ENCODE measurements around the gene DYNLL2.
A peak's percentile ranks its signal among the peaks of the same experiment; 100 is the strongest.
"Not testable (repeated sequence)": the region's sequence is repeated elsewhere in the genome, so short reads cannot be mapped to it uniquely, and the experiment has no call there.

The DYNLL2 gene

DNA sequence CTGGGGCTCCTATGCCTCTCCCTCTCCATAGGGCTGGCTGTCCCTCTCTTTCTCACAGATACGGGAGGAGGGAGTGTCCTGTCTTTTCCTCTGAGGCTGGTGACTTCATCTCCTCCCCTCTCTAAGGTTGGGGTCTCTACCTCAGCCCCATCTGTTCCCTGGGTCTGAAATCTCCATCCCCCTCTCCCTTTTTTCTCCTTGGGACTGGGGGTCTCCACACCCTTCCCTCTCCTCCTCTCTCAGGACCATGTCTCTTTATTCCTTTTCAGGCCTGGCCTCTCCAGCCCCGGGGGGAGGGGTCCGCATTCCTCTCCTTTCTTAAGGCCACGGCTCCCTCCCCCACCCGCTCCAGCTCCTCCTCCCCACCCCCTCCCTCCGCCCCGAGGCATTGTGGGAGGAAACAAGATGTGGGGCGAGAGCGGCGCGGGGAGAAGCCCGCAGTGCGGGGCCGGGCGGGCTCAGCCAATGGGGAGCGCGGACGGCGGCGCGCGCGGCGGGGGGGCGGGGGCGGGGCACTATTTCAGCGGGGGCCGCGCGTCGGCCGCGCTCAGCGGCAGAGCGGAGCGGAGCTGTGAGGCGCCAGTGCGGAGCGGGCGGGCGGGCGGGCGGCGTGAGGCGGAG, at the start of gene DYNLL2:
Gene DYNLL2 (plus strand): TSS at position 550 of the 621 bp plus-strand sequence. CDS start 3,672 bp downstream, outside the sequence.
- peak; percentile 84 to 89 for DNase-seq (ENCODE audit: low read depth in 2 of 2)

DNA sequence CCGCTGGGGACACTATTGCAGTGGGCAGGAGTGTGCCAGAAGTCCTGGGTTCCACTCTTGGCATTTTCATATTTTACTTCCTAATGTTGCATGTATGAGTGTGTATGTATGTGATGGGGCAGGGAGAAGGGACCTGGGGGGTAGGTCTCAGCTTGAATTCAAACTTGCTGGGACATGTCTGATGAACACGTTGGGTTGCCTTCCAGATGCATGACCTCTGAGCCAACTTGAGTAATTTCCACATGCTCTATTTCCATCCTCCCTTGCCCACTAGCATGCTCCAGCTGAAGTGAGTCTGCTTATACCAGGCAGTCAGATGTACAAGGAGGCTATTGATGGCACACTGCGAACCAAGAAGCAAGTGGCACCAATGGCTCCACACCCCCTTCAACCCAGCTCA, 43.2 kb upstream of the DYNLL2 start:
- DNase-seq (ENCODE audit: low read depth in 2 of 2), result no peak

DNA sequence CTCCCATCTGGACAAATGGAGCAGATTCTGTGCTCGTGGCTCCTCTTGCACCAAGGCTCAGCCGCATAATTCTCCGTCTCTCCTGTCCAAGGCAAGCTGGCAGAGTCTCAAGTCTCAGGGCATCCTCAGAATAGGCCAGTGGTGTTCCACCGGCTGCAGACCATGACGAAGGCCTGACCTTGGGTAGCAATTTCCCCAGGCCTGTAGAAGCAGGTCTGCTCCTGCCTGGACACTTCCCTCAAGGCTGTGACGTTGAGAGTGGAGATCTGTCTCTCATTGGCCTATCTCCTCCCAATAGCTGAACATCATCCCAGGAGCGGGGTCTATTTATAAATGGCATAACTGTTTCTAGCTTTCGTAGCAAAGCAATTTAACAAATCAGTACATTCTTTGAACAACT, 42.8 kb upstream of the DYNLL2 start:
- DNase-seq (ENCODE audit: low read depth in 2 of 2), result no peak

DNA sequence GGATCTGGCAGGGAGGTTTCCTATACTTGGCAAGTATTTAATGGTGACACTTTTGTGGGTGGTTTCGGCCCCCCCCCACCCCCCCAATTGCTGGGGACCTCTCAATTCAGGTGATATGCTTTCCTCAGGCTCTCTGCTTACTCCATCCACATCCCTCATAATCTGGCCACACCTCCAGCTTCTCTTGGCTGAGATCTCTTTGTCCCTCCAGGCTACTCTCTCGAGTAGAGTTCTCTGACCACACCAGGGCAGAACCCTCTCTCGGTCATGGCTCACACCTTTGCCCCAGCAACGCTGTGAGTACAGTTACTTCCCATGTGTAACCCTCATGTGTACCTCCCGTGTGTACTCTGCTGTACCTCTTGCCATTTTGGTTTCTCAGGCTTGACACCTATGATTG, 42.1 kb upstream of the DYNLL2 start:
- no peak for DNase-seq (ENCODE audit: low read depth in 2 of 2)

DNA sequence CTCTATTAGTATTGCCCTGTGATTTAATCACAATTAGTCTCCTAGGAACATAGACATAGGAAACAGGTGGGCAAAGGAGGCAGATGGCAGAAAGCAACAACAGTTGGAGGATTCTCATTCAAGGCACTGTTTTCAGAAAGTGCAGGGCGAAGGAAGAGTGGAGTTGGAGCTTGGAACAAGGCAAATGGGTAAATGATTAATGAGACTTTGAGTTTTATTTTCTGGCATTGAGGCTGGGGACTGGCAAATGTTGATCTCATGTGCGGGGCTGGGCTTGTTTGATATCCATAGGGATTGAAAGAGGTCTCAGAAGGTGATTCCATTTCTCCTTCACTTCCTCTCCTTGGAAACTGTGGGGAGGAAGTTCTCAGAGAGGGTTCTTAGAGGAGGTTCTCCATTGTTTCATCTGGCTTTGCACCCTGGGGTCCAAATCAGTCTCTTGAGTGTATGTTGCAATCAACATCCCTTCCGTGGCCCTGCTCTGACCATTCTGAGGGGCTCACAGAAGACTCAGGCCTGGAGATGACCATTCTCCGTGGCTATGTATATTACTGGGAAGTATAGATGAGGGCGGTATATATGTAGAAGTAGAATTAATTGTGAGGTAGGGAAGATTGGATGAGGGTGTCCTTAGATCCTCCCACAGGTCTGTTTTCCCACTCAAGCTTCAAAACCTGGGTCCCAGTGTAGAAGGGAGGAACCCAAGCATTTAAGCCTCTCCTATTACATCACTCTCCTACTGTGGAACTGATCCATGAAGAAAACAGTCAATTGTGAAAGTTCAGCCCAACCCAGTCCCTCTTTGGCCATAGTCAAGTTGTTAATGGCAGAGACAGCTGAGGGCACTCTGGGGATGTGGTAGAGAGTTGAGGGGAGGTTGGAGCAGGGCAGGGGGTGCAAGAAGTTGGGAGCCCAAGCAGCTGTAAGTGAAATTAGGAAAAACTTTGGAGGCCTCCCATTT, 39.7 kb upstream of the DYNLL2 start:
- DNase-seq (ENCODE audit: low read depth in 2 of 2), result no peak

DNA sequence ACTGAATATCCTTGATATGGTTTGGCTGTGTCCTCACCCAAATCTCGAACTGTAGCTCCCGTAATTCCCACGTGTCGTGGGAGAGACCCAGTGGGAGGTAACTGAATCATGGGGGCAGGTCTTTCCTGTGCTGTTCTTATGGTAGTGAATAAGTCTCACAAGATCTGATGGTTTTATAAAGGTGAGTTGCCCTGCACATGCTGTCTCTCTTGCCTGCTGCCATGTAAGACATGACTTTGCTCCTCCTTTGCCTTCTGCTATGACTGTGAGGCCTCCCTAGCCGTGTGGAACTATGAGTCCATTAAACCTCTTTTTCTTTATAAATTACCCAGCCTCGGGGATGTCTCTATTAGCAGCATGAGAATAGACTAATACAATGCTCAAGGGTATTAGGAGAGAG, 39.0 kb upstream of the DYNLL2 start:
- not testable (repeated sequence) for DNase-seq (ENCODE audit: low read depth in 2 of 2)

DNA sequence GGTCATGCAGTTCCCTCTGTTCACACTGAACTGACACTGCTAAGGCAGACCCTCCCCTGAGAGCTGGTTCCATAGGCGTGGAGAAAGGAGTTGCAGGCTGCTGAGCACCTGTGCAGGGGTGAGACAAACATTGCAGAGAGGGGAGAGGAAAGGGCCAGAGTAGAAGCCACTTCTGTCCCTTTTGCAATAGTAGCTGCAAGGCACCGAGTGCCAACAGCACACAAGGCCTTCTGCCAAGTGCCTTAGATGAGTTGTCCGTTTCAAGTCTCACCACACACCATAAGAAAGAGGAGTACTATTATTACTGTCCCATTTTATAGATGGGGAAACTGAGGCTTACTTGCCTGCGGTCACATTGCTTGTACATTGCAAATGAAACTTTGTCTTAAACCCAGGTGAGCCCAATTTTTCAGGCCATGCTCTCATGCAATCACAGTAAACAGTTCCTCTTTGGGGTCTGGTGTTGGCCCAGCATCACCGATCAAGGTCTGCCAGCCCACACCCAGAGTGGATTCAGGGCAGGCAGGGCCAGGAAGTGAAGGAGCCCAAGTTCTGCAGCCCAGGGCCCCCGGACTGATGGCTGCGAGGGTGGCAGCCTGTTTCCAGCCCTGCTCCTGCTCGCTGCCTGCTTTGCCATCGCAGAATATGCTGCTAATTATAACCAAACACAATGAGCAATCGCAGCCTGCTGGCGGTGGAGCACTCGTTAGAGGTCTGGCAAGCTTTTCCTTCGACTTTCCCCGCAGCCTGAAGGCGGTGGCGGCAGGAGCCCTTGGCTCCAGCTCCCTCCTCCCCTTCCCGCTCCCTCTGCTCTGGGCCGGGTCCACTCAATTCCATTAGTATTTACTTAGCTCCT, 36.8 kb upstream of the DYNLL2 start:
- DNase-seq (ENCODE audit: low read depth in 2 of 2), result no peak

DNA sequence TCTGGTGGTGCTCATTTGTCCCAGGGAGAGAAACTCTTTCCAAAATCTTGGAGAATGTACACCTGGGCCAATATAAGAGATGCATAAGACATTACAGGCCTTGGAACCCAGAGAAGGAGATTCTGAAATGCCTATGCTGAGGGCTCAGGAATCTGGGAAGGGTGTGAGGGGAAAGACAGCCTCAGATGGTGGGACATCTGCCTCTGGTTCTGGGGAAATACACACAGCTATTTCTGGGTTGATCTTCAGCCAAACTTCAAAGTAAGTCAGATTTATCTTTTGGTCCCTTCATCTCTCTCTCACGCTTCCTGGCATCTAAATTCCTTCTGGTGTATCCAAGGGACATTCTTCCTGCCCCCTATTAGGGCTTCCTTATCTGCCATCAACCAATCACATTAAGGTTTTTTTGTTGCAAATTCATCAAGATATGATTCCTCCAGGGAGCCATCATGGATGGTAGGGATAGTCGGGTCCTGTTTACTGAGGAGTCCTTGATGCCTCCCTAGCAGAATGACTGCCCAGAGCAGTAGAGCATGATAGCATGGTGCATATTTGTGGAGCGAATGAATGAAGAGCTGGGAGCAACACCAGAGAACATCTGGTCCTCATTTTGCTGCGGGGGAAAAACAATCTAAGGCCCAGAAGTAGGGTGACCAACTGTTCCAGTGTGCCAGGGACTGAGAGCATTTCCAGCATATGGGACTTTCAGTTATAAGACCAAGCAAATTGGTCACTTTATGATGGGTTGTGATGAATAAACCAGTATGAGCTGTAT, 35.7 kb upstream of the DYNLL2 start:
- no peak for DNase-seq (ENCODE audit: low read depth in 2 of 2)

DNA sequence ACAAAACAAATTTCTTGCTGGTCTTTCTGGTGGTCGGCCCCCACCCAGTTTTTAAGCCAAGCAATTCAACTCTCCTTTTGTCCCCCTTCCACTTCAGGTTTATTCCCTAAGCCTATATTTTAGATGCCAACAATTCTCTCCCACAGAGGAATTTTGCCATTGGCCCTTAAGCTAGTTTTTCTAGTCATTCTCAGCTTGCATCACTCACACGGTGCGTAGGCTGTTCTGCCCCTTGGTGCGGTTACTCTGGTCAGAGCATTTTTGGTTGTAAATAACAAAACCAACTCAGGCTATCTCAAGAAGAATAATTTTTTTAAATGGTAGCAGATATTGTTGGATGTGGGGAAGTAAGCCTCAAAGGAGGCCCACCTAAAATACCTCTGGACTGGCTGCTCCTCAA, 33.7 kb upstream of the DYNLL2 start:
- no peak for DNase-seq (ENCODE audit: low read depth in 2 of 2)

DNA sequence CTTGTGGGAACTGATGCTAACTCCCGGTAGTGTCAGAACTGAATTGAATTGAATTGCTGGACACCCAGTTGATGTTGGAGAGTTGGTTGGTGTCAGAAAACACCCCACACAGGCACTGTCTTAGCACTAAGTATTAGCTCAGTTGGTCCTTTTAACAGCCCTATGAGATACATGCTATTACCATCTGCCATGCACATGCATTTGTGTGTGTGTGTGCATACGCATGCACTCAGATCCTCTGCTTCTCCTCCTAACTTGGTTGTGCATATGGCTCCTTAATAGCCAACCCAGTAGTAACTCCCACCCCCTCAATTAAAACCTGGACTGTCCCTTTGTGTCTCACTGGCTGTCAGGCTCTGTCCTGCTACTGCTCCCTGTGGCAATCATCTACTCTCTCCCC, 32.3 kb upstream of the DYNLL2 start:
- DNase-seq (ENCODE audit: low read depth in 2 of 2), result no peak

DNA sequence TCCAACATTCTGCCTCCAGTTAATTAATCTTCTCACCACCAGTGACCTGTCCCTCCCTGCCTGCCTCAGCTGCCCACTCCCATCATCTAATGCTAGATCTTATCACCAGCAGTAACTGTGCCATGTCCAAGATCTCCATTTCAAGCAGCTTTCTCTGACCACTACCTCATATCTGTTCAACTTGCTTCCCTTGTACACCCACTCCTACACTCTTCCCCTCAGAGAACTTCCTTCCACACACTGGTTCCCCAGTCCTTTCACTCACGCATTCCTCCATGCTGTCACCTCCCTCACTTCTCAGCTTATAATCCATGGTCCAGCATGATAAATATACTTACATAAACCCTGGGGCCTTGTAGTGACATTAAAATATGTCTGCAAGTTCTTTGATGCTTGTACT, 31.8 kb upstream of the DYNLL2 start:
- no peak for DNase-seq (ENCODE audit: low read depth in 2 of 2)

DNA sequence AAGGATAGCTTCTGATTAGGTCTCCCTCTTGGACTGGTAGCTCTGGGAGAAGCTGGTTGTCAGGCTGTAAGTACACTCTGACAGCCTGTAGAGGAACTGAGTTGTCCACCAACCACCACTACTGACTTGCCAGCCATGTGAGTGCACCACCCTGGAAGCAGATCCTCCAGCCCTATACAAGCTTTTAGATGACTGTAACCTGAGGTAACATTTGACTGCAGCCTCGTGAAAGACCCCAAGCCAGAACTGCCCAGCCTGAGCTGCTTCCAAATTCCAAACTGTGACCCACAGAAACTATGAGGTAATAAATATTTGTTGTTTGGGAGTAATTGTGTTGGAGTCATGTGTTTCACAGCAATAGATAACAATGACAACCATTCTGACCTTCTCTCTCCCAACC, 30.8 kb upstream of the DYNLL2 start:
- DNase-seq (ENCODE audit: low read depth in 2 of 2), result no peak

DNA sequence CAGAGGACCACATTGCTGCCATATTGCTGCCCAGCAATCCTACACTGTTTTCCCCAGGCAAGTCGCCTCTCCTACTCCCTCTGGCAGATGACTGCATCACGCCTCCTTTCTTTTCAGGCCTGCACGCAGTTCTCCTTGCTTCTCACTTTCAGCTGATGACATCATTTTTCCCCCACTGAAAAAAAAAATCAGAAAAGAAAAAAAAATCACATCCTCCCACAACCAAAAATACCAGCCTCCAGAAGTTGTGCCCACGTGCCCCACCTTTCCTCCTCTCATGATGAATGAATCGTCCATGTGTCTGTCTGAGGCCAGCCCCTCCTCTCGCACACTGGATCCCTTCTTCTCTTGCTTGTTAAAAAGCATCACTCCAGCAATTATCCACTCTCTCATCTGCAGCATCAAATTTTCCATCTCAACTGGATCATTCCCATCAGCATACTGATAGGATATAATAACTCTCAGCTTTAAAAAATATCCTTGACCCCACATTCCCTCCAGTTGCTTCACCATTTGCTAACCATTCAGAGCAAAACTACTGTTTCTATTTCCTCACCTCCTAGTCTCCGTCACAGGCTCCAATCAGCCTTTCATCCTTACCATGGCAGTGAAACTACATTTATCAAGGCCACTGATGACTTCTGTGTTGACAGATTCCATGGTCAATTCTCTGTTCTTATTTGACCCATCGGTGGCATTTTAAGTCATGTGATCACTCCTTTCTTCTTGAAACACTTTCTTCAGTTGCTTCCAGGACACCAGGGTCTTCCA, 30.1 kb upstream of the DYNLL2 start:
- DNase-seq (ENCODE audit: low read depth in 2 of 2), result peak; percentile 12 to 26

DNA sequence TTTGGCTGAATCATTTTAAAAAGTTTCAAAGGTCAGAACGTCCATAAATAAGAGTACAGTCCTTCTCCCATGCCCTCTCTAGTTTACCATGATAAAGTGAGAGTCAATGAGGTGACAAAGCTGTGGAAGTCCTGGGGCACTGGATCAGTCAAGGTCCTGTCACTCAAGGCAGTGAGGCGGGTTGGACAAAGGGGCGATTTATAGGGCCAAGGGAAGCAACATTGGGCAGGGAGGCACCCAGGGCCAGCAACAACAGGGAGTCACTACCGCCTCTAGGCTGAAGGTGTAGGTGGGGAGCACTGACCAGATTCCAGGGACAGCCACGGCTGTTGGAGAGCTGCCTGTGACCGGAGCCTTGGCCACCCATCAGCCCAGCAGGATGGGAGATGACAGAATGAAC, 28.6 kb upstream of the DYNLL2 start:
- DNase-seq (ENCODE audit: low read depth in 2 of 2), result no peak

DNA sequence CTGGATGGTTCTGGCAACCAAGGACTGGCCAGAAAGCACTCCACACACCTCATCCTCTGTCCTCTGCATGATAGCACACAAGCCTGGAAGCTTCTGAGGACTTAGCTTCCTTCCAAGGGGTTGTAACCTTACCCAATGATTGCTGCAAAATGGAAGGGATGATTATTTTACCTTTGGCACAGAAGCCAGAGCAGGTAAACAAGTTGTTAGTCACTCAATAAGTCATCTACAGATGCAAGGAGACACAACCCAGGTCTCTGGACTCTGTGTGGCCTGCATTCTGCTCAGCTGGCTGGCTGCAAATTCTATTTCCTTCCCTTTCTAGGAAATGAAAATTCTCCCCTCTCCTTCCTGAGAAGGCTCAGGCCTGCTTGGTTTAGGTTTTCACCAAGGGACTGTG, 26.7 kb upstream of the DYNLL2 start:
- DNase-seq (ENCODE audit: low read depth in 2 of 2), result no peak

DNA sequence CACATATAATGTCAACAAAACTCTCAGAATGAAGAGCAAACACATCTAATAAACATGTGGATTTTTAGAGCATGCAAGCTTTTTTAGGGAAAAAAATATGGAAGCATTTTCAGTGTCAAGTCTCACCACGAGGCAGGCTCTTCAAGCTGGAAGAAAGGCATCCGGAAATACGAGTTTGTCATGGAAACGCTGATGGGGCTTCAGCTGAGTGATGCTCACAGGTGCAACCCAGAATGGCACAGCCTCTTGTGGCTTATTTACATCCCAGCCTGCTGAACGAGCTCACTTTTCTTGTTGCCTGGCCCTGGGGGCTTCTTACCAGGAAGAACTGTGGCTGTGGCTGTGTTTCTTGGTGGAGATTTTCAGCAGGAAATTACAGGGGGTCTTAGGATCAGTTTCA, 24.1 kb upstream of the DYNLL2 start:
- DNase-seq (ENCODE audit: low read depth in 2 of 2), result no peak

DNA sequence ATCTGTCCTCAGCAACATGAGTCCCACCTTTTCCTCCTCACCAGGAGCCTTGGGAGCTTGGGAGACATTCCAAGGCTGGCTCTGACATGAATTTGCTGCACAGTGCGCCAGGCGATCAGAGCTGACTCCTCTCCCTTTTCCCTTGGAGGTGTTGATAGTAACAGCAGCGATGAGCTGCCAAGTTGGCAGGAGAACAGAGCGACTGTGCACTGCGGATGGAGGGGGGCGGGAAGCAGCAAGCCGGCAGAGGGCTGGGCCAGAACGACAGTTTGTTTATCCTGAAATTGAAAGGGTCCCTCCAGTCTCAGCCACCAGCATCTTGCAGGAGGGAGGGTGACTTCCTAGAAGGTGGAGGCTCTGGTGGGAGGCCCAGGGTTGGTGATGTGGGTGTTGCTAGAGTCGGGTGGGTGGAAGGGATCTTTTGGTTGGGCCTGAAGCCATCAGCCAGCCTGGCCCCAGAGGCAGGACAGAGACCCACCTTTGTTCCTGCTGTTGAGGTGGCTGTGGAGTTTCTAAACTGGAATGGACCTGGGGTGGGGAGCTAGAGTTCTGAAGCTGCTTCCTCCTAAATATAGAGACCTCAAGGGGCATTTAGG, 22.5 kb upstream of the DYNLL2 start:
- DNase-seq (ENCODE audit: low read depth in 2 of 2), result no peak

DNA sequence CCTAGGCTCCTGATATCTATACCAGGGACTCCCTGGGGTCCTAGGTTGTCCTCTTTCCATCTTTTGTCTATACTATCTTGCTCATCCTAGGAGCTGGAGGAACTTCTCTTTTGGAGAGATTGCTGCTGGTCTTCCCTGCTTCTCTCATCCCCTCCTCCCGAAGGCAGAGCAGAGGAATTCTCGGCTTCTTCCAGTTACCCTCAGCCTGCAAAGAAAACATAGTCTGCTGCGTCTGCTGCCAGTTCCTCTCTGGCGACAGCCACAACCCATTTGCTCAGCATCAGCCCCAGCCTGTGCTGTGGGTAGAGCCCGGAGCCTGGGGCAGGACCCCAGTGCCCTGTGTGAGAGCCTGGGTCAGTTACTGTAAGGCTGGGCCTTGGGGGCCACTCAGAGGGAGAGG, 21.5 kb upstream of the DYNLL2 start:
- no peak for DNase-seq (ENCODE audit: low read depth in 2 of 2)

DNA sequence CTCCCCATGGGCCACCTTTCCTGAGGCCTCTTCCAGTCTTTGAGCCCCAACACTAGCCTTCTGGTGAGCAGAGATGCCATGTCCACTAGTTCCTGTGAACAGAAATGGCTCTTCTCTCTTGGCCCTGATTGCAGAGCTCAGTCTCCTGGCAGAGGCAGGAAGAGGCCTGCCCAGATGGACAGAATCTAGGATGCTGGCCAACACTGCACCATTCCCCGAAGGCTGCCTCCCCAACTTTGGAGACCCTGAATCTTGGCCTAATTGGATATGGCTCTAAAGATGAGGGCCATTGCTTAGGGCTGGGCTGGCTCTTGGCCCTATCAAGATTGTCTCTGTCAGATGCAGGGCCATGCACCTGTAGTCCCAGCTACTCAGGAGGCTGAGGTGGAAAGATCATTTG, 18.0 kb upstream of the DYNLL2 start:
- no peak for DNase-seq (ENCODE audit: low read depth in 2 of 2)

DNA sequence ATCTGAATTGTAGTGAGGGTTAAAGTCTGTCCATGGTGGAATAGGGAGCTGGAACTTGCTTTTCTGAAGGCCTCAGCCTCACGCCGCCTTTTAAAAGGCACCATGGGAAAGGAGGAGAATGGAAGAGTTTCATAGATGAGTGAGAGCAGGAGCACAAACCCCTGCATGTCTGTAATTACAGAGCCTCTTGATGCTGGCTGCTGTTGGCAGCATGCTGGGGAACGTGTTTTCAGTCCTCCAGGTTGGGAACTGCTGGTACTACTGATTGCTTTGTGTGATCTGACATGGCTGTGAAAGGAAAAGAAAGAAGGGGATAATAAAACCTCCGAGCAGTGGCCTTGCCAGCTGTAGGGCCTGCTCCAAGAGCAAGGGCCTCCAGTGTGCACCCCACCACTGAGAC, 16.8 kb upstream of the DYNLL2 start:
- no peak for DNase-seq (ENCODE audit: low read depth in 2 of 2)

Measured in stimulated activated CD8-positive, alpha-beta memory T cell treated with anti-CD3 and anti-CD28 coated beads, Interleukin-7, amount 100 ng/mL, for 4 hours (primary cell).